IPS-11a (cell line): Measurements from ENCODE around the gene PCDHA9.
"Not testable (repeated sequence)": the region's sequence is repeated elsewhere in the genome, so short reads cannot be mapped to it uniquely, and the experiment has no call there.

Experiments used
- H3K4me3 ChIP-seq: one replicate; pipeline ENCODE4 v1.5.1; 2013; ENCODE audit warnings: low read depth, low read length, control low read depth

The PCDHA9 gene

DNA sequence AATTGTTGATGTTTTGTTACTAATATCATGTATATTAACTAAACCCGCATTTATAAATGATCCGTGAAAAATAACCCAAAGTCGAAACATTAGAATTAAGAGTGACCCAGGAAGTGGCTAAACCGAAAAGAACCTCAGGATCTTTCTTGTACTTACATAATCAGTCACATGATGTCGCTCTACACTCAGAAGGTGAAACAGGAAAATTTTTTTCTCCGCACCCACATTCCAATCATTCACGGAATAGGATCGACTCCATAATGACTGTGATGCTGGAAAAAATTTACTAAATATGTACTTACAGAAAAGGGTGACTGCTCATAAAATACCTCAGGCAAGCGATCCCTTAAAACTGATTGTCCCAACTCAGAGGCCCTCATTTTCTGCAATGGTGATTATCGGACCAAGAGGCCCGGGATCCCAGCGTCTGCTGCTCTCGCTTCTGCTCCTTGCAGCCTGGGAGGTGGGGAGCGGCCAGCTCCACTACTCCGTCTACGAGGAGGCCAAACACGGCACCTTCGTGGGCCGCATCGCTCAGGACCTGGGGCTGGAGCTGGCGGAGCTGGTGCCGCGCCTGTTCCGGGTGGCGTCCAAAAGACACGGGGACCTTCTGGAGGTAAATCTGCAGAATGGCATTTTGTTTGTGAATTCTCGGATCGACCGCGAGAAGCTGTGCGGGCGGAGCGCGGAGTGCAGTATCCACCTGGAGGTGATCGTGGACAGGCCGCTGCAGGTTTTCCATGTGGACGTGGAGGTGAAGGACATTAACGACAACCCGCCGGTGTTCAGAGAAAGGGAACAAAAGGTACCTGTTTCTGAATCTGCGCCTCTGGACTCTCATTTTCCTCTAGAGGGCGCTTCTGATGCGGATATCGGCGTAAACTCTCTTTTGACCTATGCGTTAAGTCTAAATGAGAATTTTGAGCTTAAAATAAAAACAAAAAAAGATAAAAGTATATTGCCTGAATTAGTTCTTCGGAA lies 27.2 kb downstream of the PCDHA9 start, which contains the start of gene PCDHA12:
TSS of gene PCDHA12 (plus strand) at position 224 of the 981 bp plus-strand sequence. CDS start at position 389, 165 bp downstream.
- peak within 1 kb of the TSS; percentile 73 for H3K4me3 ChIP-seq

DNA sequence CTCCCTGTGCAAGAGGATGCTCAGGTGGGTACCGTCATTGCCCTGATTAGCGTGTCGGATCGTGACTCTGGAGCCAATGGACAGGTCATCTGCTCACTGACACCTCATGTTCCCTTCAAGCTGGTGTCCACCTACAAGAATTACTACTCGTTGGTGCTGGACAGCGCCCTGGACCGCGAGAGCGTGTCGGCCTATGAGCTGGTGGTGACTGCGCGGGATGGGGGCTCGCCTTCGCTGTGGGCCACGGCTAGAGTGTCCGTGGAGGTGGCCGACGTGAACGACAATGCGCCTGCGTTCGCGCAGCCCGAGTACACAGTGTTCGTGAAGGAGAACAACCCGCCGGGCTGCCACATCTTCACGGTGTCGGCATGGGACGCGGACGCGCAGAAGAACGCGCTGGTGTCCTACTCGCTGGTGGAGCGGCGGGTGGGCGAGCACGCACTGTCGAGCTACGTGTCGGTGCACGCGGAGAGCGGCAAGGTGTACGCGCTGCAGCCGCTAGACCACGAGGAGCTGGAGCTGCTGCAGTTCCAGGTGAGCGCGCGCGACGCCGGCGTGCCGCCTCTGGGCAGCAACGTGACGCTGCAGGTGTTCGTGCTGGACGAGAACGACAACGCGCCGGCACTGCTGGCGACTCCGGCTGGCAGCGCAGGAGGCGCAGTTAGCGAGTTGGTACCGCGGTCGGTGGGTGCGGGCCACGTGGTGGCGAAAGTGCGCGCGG lies 28.5 kb downstream of the PCDHA9 start:
- not testable (repeated sequence) for H3K4me3 ChIP-seq

DNA sequence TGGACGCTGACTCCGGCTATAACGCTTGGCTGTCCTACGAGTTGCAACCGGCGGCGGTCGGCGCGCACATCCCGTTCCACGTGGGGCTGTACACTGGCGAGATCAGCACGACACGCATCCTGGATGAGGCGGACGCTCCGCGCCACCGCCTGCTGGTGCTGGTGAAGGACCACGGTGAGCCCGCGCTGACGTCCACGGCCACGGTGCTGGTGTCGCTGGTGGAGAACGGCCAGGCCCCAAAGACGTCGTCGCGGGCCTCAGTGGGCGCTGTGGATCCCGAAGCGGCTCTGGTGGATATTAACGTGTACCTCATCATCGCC lies 29.0 kb downstream of the PCDHA9 start:
- H3K4me3 ChIP-seq, result no peak overlapping the region

DNA sequence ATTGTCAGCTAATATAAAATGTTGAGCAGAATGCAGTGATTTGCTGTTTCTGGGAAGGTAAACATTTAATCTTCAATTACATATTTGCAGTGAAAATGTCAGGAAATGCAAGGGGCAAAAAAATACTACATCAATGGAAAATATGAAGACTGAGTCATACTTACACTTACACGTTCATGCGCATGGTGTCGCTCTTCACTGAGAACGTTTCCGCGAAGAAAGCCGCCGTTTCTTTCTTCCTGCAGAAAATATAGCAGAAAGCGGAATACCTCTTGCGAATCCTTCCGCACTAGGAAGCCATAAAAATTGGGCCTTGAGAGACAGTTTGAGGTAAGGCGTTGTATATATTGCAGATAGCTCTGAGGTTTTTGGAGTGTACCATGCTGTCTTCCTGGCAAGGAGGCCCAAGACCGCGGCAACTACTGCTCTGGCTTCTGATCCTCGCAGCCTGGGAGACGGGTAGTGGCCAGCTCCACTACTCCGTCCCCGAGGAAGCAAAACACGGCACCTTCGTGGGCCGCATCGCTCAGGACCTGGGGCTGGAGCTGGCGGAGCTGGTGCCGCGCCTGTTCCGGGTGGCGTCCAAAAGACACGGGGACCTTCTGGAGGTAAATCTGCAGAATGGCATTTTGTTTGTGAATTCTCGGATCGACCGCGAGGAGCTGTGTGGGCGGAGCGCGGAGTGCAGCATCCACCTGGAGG lies 33.9 kb downstream of the PCDHA9 start, which contains the start of gene PCDHA13:
TSS of gene PCDHA13 (plus strand) at position 236 of the 702 bp plus-strand sequence. CDS start at position 381, 145 bp downstream.
- no peak within 1 kb of the TSS for H3K4me3 ChIP-seq

DNA sequence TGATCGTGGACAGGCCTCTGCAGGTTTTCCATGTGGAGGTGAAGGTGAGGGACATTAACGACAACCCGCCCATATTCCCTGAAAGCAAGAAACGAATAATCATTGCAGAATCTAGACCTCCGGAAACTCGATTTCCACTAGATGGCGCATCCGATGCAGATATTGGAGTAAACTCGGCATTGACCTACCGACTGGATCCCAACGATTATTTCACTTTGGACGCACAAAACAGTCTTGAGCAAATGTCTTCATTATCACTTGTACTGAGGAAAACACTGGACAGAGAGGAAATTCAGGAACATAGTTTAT lies 34.4 kb downstream of the PCDHA9 start:
- H3K4me3 ChIP-seq, result no peak overlapping the region

DNA sequence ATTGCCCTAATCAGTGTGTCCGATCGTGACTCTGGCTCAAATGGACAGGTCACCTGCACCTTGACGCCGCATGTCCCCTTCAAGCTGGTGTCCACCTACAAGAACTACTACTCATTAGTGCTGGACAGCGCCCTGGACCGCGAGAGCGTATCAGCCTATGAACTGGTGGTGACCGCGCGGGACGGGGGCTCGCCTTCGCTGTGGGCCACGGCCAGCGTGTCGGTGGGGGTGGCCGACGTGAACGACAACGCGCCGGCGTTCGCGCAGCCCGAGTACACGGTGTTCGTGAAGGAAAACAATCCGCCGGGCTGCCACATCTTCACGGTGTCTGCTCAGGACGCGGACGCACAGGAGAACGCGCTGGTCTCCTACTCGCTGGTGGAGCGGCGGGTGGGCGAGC lies 35.2 kb downstream of the PCDHA9 start:
- no peak overlapping the region for H3K4me3 ChIP-seq

DNA sequence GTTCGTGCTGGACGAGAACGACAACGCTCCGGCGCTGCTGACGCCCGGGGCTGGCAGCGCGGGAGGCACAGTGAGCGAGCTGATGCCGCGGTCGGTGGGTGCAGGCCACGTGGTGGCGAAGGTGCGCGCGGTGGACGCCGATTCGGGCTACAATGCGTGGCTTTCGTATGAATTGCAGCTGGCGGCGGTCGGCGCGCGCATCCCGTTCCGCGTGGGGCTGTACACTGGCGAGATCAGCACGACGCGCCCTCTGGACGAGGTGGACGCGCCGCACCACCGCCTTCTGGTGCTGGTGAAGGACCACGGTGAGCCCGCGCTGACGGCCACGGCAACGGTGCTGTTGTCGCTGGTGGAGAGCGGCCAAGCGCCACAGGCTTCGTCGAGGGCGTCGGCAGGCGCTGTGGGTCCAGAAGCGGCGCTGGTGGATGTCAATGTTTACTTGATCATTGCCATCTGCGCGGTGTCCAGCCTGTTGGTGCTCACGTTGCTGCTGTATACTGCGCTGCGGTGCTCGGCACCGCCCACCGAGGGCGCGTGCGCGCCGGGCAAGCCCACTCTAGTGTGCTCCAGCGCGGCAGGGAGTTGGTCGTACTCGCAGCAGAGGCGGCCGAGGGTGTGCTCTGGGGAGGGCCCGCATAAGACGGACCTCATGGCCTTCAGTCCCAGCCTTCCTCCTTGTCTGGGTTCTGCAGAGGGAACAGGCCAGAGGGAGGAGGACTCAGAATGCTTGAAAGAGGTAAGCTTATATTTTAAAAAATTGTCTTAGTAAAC lies 35.9 kb downstream of the PCDHA9 start:
- H3K4me3 ChIP-seq, result no peak overlapping the region
